H1 (cell line): Measurements from ENCODE around the gene INVS. TPM values are rescaled to one million over a fixed set of nuclear protein-coding genes. Genes with fewer than 3 reads are reported as not detected.

Source experiments
- CTCF ChIA-PET: fragments of 300-600 bp; sonication (Branson Sonifier 250); formaldehyde crosslinking; loops from one replicate; lab custom pipeline; 2021; ENCODE audit not compliant: partially characterized antibody; lab: Charles Lee
- POLR2A ChIA-PET: fragments of 300-600 bp; sonication (Branson Sonifier 250); formaldehyde crosslinking; loops from one replicate; lab custom pipeline; 2021; ENCODE audit warnings: inconsistent platforms; ENCODE audit not compliant: partially characterized antibody; lab: Charles Lee
- DNase-seq, 2 experiments: peaks; one replicate each; pipeline versions ENCODE4 v3.0.0 to v3.0.0-alpha.2; 2010 to 2022; ENCODE audit warnings: low spot score in 2 of 2, low read depth in 1 of 2, mixed read lengths in 1 of 2
- FAIRE-seq: peaks from 2 replicates; lab custom pipeline; 2011; peaks lifted over from hg19 to GRCh38; lab: Jason Lieb, UNC
- H2AFZ ChIP-seq: 2 replicates; pipeline ENCODE4 v1.8.1; 2012; ENCODE audit warnings: low read length, inconsistent platforms
- H2AK5ac ChIP-seq: 2 replicates; pipeline ENCODE4 v1.6.1; 2013; ENCODE audit warnings: low read depth, low read length
- H2BK120ac ChIP-seq: replicated peaks from 2 replicates; pipeline ENCODE3; 2013; ENCODE audit warnings: low read depth, low read length, inconsistent platforms
- H2BK12ac ChIP-seq: 2 replicates; pipeline ENCODE4 v1.6.1; 2013; ENCODE audit warnings: low read depth, low read length
- H2BK15ac ChIP-seq: 2 replicates; pipeline ENCODE4 v1.6.1; 2013; ENCODE audit warnings: low read length
- H2BK20ac ChIP-seq: 2 replicates; pipeline ENCODE4 v1.6.1; 2013; ENCODE audit warnings: low read length
- H2BK5ac ChIP-seq: 2 replicates; pipeline ENCODE4 v1.6.1; 2013; ENCODE audit warnings: low read depth, low read length
- H3K14ac ChIP-seq: 2 replicates; pipeline ENCODE4 v1.6.1; 2013; ENCODE audit warnings: inconsistent platforms; ENCODE audit not compliant: insufficient read length
- H3K18ac ChIP-seq: 2 replicates; pipeline ENCODE4 v1.6.1; 2013; ENCODE audit warnings: low read length; ENCODE audit errors: extremely low read depth
- H3K23ac ChIP-seq: 2 replicates; pipeline ENCODE4 v1.6.1; 2013; ENCODE audit warnings: inconsistent platforms; ENCODE audit not compliant: insufficient read length
- H3K23me2 ChIP-seq: 2 replicates; pipeline ENCODE4 v1.6.1; 2013; ENCODE audit warnings: low read depth, low read length
- H3K27ac ChIP-seq: 2 replicates; pipeline ENCODE4 v1.6.1; 2011; ENCODE audit warnings: low read depth, low read length, inconsistent platforms
- H3K27me3 ChIP-seq, 4 experiments: replicated peaks in 1 of 4; 1 replicate in 1 of 4; 2 replicates in 3 of 4; pipeline versions ENCODE4 v1.6.1 to v1.8.1; 2011 to 2013; ENCODE audit warnings: low read length in 3 of 4, mild to moderate bottlenecking in 3 of 4, inconsistent platforms in 2 of 4, mixed read lengths in 2 of 4, moderate library complexity in 1 of 4; ENCODE audit not compliant: control insufficient read depth in 3 of 4, insufficient read depth in 3 of 4; ENCODE audit errors: extremely low read depth in 1 of 4
- H3K36me3 ChIP-seq, 4 experiments: 2 replicates each; pipeline versions ENCODE4 v1.6.1 to v1.8.1; 2011 to 2013; ENCODE audit warnings: mild to moderate bottlenecking in 4 of 4, low read length in 3 of 4, moderate library complexity in 2 of 4, control low read depth in 1 of 4, inconsistent platforms in 1 of 4; ENCODE audit not compliant: insufficient read depth in 4 of 4, control insufficient read depth in 2 of 4
- H3K4ac ChIP-seq: replicated peaks from 2 replicates; pipeline ENCODE3; 2013; ENCODE audit warnings: low read length, low read depth, mixed read lengths, inconsistent platforms; ENCODE audit not compliant: insufficient read length
- H3K4me1 ChIP-seq, 4 experiments: replicated peaks in 1 of 4; 1 replicate in 1 of 4; 2 replicates in 3 of 4; pipeline versions ENCODE4 v1.6.1 to v1.8.1; 2011 to 2013; ENCODE audit warnings: low read length in 3 of 4, inconsistent platforms in 2 of 4, mixed read lengths in 1 of 4; ENCODE audit not compliant: insufficient read depth in 4 of 4, control insufficient read depth in 3 of 4
- H3K4me2 ChIP-seq, 2 experiments: 2 replicates each; pipeline versions ENCODE4 v1.6.1 to v1.8.1; 2011 to 2013; ENCODE audit warnings: low read depth in 2 of 2, low read length in 2 of 2, control low read depth in 1 of 2, inconsistent platforms in 1 of 2, mild to moderate bottlenecking in 1 of 2; ENCODE audit not compliant: insufficient read depth in 1 of 2
- H3K4me3 ChIP-seq, 4 experiments: fragments of 200-600, 300-600 bp in 1 of 4; sonication (generic), shearing (Covaris generic), sonication (Bioruptor Twin) in 1 of 4; 2 replicates each; pipeline versions ENCODE4 v1.5.1 to v1.8.1; 2011 to 2016; ENCODE audit warnings: low read length in 4 of 4, low read depth in 3 of 4, control low read depth in 2 of 4, inconsistent platforms in 2 of 4, mild to moderate bottlenecking in 2 of 4, mixed read lengths in 1 of 4, moderate library complexity in 1 of 4; ENCODE audit not compliant: insufficient read depth in 2 of 4; ENCODE audit errors: extremely low read depth in 1 of 4
- H3K56ac ChIP-seq: replicated peaks from 2 replicates; pipeline ENCODE3; 2013; ENCODE audit warnings: low read depth, mild to moderate bottlenecking, mixed read lengths, low read length, inconsistent platforms; ENCODE audit not compliant: insufficient read length
- H3K79me1 ChIP-seq: 2 replicates; pipeline ENCODE4 v1.6.1; 2013; ENCODE audit warnings: low read depth, low read length, control low read depth
- H3K79me2 ChIP-seq, 2 experiments: 2 replicates each; pipeline versions ENCODE4 v1.6.1 to v1.8.1; 2012 to 2013; ENCODE audit warnings: low read length in 2 of 2, mild to moderate bottlenecking in 2 of 2, inconsistent platforms in 1 of 2; ENCODE audit not compliant: insufficient read depth in 2 of 2, control insufficient read depth in 1 of 2
- H3K9ac ChIP-seq, 4 experiments: replicated peaks in 1 of 4; 1 replicate in 1 of 4; 2 replicates in 3 of 4; pipeline versions ENCODE4 v1.6.1 to v1.8.1; 2011 to 2013; ENCODE audit warnings: low read depth in 3 of 4, low read length in 3 of 4, control low read depth in 2 of 4, mild to moderate bottlenecking in 2 of 4, moderate library complexity in 2 of 4, inconsistent platforms in 1 of 4; ENCODE audit errors: extremely low read depth in 1 of 4
- H3K9me3 ChIP-seq, 2 experiments: 2 replicates each; pipeline versions ENCODE4 v1.6.1 to v1.8.1; 2012 to 2013; ENCODE audit warnings: mild to moderate bottlenecking in 2 of 2, moderate library complexity in 2 of 2, control low read depth in 1 of 2, inconsistent platforms in 1 of 2, low read depth in 1 of 2, low read length in 1 of 2, mixed read lengths in 1 of 2; ENCODE audit not compliant: insufficient read depth in 2 of 2
- H4K20me1 ChIP-seq, 2 experiments: replicated peaks in 1 of 2; 2 replicates each; pipeline versions ENCODE3 to v1.8.1; 2011 to 2013; ENCODE audit warnings: inconsistent platforms in 2 of 2, low read length in 2 of 2, mild to moderate bottlenecking in 1 of 2; ENCODE audit not compliant: insufficient read depth in 2 of 2, control insufficient read depth in 1 of 2
- H4K5ac ChIP-seq: 2 replicates; pipeline ENCODE4 v1.6.1; 2013; ENCODE audit warnings: low read length, low read depth, mixed read lengths, inconsistent platforms; ENCODE audit not compliant: insufficient read length
- H4K8ac ChIP-seq: 2 replicates; pipeline ENCODE4 v1.8.0; 2013; ENCODE audit warnings: mild to moderate bottlenecking, moderate library complexity, low read length, inconsistent platforms; ENCODE audit not compliant: insufficient read depth; ENCODE audit errors: extremely low read depth
- H4K91ac ChIP-seq: replicated peaks from 2 replicates; pipeline ENCODE3; 2013; ENCODE audit warnings: low read length, mixed read lengths, inconsistent platforms; ENCODE audit not compliant: insufficient read length
- POU5F1 ChIP-seq: IDR thresholded peaks from 2 replicates; pipeline ENCODE4 v1.6.1; 2011; ENCODE audit warnings: low read depth, mild to moderate bottlenecking, low read length, moderate library complexity
- TEAD4 ChIP-seq: IDR thresholded peaks from 2 replicates; pipeline ENCODE4 v1.6.1; 2012; ENCODE audit warnings: low read depth, low read length, inconsistent platforms, mixed read lengths
- WGBS, 2 experiments: shearing (Covaris generic) in 1 of 2; methylation state at CpG; one replicate each; pipeline versions ENCODE4 v1.1.6 to v1.1.7; 2013 to 2015; ENCODE audit warnings: low lambda C conversion rate in 2 of 2, mixed read lengths in 2 of 2, inconsistent platforms in 1 of 2, low coverage in 1 of 2, missing lambda C conversion rate in 1 of 2; ENCODE audit not compliant: insufficient replicate concordance in 2 of 2, insufficient coverage in 1 of 2, insufficient read length in 1 of 2; ENCODE audit errors: extremely low coverage in 1 of 2, missing lambda C conversion rate in 1 of 2; 5-methylcytosine and 5-hydroxymethylcytosine counted together
- polyA plus RNA-seq, 7 experiments: library from polyadenylated mRNA; depleted of rRNA in 3 of 7; stranded (reverse) in 5 of 7; unstranded in 2 of 7; fragments of >200 nt in 5 of 7; fragments of 200-250 nt in 2 of 7; gene quantifications; 1 replicate in 5 of 7; 2 replicates in 1 of 7; 4 replicates in 1 of 7; pipeline versions ENCODE4 v1.2.1 to v1.2.3, GENCODE V29; 2011 to 2013; ENCODE audit warnings: missing spikeins in 2 of 7, mixed read lengths in 2 of 7
- total RNA-seq: library from RNA; stranded (reverse); fragmentation: NEBNext Ultra II Directional; extraction: Animal tissue kit (Norgen Biotek cat#: 25700); gene quantifications from 2 replicates; pipeline ENCODE4 v1.2.1, GENCODE V29; 2021
- TF ChIP-seq, protein P1 (sequence below): IDR thresholded peaks from 2 replicates; pipeline ENCODE4 v1.6.1; 2012; ENCODE audit warnings: low read length, inconsistent platforms

INVS gene
- total and polyA plus RNA-seq, 2 of the 8 experiments (the other 6 are each of a cell fraction or from before 2014, with no cell fraction given): 4.1 to 6.9 TPM

- Histone ChIP-seq H2BK5ac (no peak overlapping the region), H3K4me1 (no peaks in the 10 kb centered on the region), H4K20me1 (no peaks in the 10 kb centered on the region), H3K56ac (no peak overlapping the region), H2AK5ac (no peak overlapping the region), H3K4me3 (no peak overlapping the region), H3K4me2 (no peak overlapping the region), H3K9ac (no peak overlapping the region), H3K27ac (no peak overlapping the region)
- TF ChIP-seq, protein P1, sequence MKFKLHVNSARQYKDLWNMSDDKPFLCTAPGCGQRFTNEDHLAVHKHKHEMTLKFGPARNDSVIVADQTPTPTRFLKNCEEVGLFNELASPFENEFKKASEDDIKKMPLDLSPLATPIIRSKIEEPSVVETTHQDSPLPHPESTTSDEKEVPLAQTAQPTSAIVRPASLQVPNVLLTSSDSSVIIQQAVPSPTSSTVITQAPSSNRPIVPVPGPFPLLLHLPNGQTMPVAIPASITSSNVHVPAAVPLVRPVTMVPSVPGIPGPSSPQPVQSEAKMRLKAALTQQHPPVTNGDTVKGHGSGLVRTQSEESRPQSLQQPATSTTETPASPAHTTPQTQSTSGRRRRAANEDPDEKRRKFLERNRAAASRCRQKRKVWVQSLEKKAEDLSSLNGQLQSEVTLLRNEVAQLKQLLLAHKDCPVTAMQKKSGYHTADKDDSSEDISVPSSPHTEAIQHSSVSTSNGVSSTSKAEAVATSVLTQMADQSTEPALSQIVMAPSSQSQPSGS: no peak
- TF ChIP-seq TEAD4 (peak; percentile 61; the same call in 1 of the 2 replicates), POU5F1 (no peak)
- TF ChIP-seq, all 59 proteins: peak for 1
- no peaks in the 10 kb centered on the region for H3K9me3 ChIP-seq
- no peak overlapping the region for H3K14ac ChIP-seq
- H2BK120ac ChIP-seq: no peak overlapping the region
- FAIRE-seq (no peak), DNase-seq (no peak)
- WGBS, 2 experiments: 87% methylated on average over 5 of the region's 5 CpGs; no CpG with 5 or more reads in 1 of the 2 experiments
- ChIA-PET POLR2A (no interaction called here), CTCF (interaction anchor here (0.9 to 2.5 kb wide), 8 partner anchors 9 to 186 kb away, joined by 3 to 15 read pairs (median 4); no protein-coding TSS in a partner anchor)
- no peak overlapping the region for H3K4ac ChIP-seq
- H3K36me3 ChIP-seq: no peaks in the 10 kb centered on the region
- no peaks in the 10 kb centered on the region for H3K79me1 ChIP-seq
- peak overlapping the region; percentile 33; the same call in 1 of the 2 replicates for H2BK12ac ChIP-seq
- H3K18ac ChIP-seq: no peak overlapping the region
- no peaks in the 10 kb centered on the region for H3K79me2 ChIP-seq
- no peak overlapping the region for H3K23ac ChIP-seq
- no peak overlapping the region for H2AFZ ChIP-seq
- H3K27me3 ChIP-seq: no peaks in the 10 kb centered on the region
- H3K23me2 ChIP-seq: no peaks in the 10 kb centered on the region
- no peak overlapping the region for H4K91ac ChIP-seq
- no peak overlapping the region; the same call in 1 of the 2 replicates for H2BK15ac ChIP-seq
- H4K5ac ChIP-seq: no peak overlapping the region
- H2BK20ac ChIP-seq: no peak overlapping the region
- no peak overlapping the region for H4K8ac ChIP-seq
Observed at GRCh38 chr9:100213730-100214477, 114.9 kb downstream of the INVS start.
